Right atrium auricular region (tissue), 2 donors: ENCODE measurements around the gene DISC1. TPM values are rescaled to one million over a fixed set of nuclear protein-coding genes. Genes with fewer than 3 reads are reported as not detected.

Source experiments
- DNase-seq: peaks from one replicate; pipeline ENCODE4 v3.0.0-alpha.2; 2019; ENCODE audit warnings: low spot score
- H3K27ac ChIP-seq, 2 donors: fragments of 200-600 bp; sonication (generic); 1 replicate in 1 of 2; 2 replicates in 1 of 2; pipeline ENCODE4 v1.5.1; 2016 to 2019
- H3K27me3 ChIP-seq, 2 donors: fragments of 200-600 bp; sonication (generic); one replicate each; pipeline versions ENCODE4 v1.5.1 to v1.6.0; 2017 to 2019
- H3K36me3 ChIP-seq: fragments of 200-600 bp; sonication (generic); one replicate; pipeline ENCODE4 v1.5.1; 2016
- H3K4me1 ChIP-seq, 2 donors: fragments of 200-600 bp; sonication (generic); one replicate each; pipeline versions ENCODE4 v1.5.1 to v1.6.0; 2017 to 2019
- H3K4me3 ChIP-seq, 2 donors: fragments of 200-600 bp; sonication (generic); 1 replicate in 1 of 2; 2 replicates in 1 of 2; pipeline ENCODE4 v1.5.1; 2017 to 2019; ENCODE audit warnings: mild to moderate bottlenecking in 1 of 2, moderate library complexity in 1 of 2
- H3K9me3 ChIP-seq, 2 donors: fragments of 200-600 bp; sonication (generic); one replicate each; pipeline ENCODE4 v1.5.1; 2019
- CTCF ChIP-seq, 2 donors: fragments of 200-600 bp; sonication (generic); IDR thresholded peaks; one replicate each; pipeline ENCODE4 v1.5.1; 2019; ENCODE audit warnings: antibody characterized with exemption in 2 of 2
- total RNA-seq, 2 donors: library from RNA; depleted of rRNA; stranded (reverse); fragments of >200 nt; gene quantifications; one replicate each; pipeline ENCODE4 v1.1.0, GENCODE V29; 2016

The DISC1 gene
- total RNA-seq, 2 donors from 2014 or later, result 1.8 to 5.3 TPM

GRCh38 chr1:232012773-232013386 lies 386.3 kb downstream of the DISC1 start:
- DNase-seq, result peak; percentile 78
- Histone ChIP-seq H3K36me3 (no peaks in the 10 kb centered on the region), H3K4me3 (peak overlapping the region in 1 of 2 donors; percentile 23), H3K27ac (peak overlapping the region; percentile 43 to 56), H3K9me3 (no peaks in the 10 kb centered on the region), H3K4me1 (peaks cover 0 to 21% of the 10 kb centered on the region in 2 donors), H3K27me3 (no peaks in the 10 kb centered on the region)
- TF ChIP-seq CTCF (IDR thresholded peaks at IDR 0.05), result no peak

DNA sequence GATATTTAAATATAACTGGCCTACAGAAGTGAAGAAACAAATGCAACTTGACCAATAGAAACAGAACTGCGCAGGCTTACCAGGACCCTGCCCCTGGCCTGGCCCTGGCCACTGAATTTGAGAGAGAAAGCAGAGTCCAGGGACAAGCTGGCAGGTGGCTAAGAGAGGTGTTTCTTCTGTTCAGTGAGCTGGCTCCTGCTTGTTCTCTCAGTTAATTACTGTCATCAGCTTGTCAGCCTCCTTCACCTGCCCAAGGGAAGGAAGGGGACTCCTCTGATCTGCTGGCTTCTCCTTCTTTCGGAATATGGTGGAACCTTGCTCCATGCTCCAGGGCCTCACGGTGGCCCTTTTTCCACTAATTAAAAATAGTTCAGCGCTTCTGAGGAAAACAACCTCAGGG lies 388.4 kb downstream of the DISC1 start:
- TF ChIP-seq CTCF (IDR thresholded peaks at IDR 0.05), result no peak

GRCh38 chr1:232016616-232017015 lies 390.0 kb downstream of the DISC1 start:
- no peak for DNase-seq
- Histone ChIP-seq H3K9me3 (no peaks in the 10 kb centered on the region), H3K27ac (no peak overlapping the region)

More for the DNA sequence above, 388.4 kb downstream of the DISC1 start:
- no peak for DNase-seq
- Histone ChIP-seq H3K9me3 (no peaks in the 10 kb centered on the region), H3K4me1 (peaks cover 0 to 21% of the 10 kb centered on the region in 2 donors), H3K27me3 (no peaks in the 10 kb centered on the region), H3K36me3 (no peaks in the 10 kb centered on the region), H3K4me3 (no peak overlapping the region), H3K27ac (no peak overlapping the region)

DNA sequence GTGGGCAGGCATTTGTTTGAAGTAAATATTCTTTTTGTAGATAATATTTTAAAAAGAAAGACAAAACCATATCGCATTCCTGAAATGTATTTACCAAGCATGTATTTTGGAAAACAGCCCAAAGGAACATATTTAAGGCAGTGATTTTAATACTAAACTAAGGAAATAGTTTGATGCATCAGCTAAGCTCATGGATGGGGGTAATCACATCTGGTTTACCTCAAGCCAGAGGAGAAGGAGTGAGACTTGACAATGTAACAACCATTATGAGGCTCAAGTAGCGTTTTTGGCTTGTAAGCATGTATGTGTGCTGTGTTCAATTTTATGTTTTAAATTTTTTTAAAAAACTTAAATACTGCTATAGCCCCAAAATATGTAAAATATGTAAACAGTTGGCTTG lies 390.5 kb downstream of the DISC1 start:
- no peak for DNase-seq
- peaks cover 0 to 20% of the 10 kb centered on the region in 2 donors for H3K4me1 ChIP-seq
- no peaks in the 10 kb centered on the region for H3K27me3 ChIP-seq
- no peaks in the 10 kb centered on the region for H3K9me3 ChIP-seq
- H3K36me3 ChIP-seq, result no peaks in the 10 kb centered on the region
- no peak overlapping the region for H3K27ac ChIP-seq
- TF ChIP-seq CTCF (IDR thresholded peaks at IDR 0.05), result no peak
- H3K4me3 ChIP-seq, result no peak overlapping the region

More at GRCh38 chr1:232016616-232017015, 390.0 kb downstream of the DISC1 start:
- Histone ChIP-seq H3K4me3 (no peak overlapping the region), H3K4me1 (peaks cover 0 to 21% of the 10 kb centered on the region in 2 donors), H3K27me3 (no peaks in the 10 kb centered on the region), H3K36me3 (no peaks in the 10 kb centered on the region)
- no peak for TF ChIP-seq CTCF (IDR thresholded peaks at IDR 0.05)

DNA sequence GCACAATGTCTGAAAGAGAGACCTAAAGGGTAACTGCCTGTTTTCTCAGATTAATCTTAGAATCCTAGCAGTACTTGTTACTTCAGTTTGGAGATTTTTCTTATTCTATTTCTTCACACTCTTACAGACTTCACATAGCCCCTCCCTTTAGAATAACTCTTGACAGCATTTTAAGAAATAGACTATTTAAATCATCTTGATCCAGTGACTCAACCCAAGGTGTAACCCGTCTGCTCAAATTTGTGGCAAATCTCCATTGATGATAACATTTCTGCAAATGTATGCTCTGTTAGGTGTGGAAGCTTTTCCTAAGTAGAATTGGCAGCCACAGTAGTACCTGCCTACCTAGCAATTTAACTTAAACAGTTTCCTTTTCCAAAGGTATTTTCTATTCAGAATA lies 391.2 kb downstream of the DISC1 start:
- H3K27me3 ChIP-seq, result no peaks in the 10 kb centered on the region
- H3K4me3 ChIP-seq, result no peak overlapping the region
- H3K9me3 ChIP-seq, result no peaks in the 10 kb centered on the region
- no peaks in the 10 kb centered on the region for H3K36me3 ChIP-seq
- peaks cover 0 to 12% of the 10 kb centered on the region in 2 donors for H3K4me1 ChIP-seq
- no peak overlapping the region for H3K27ac ChIP-seq
- no peak for DNase-seq
- TF ChIP-seq CTCF (IDR thresholded peaks at IDR 0.05), result no peak
